Loucy (cell line): Measurements from ENCODE around the gene OR5H14.

Experiments
- H2AFZ ChIP-seq: fragments of 200-600 bp; sonication (generic); 2 replicates; pipeline ENCODE4 v1.6.0; 2016; ENCODE audit warnings: antibody characterized with exemption, mild to moderate bottlenecking, low read length, moderate library complexity
- H3F3A ChIP-seq: fragments of 200-600 bp; 2 replicates; pipeline ENCODE4 v1.6.0; 2016; ENCODE audit warnings: antibody characterized with exemption, low read depth, mild to moderate bottlenecking
- H3K27me3 ChIP-seq: fragments of 200-600 bp; sonication (generic); 2 replicates; pipeline ENCODE4 v1.6.1; 2014; ENCODE audit warnings: low read length, mild to moderate bottlenecking; ENCODE audit not compliant: insufficient read depth, poor library complexity, severe bottlenecking
- H3K36me3 ChIP-seq: fragments of 200-600 bp; sonication (generic); 2 replicates; pipeline ENCODE4 v1.6.1; 2016; ENCODE audit warnings: low read length; ENCODE audit not compliant: insufficient read depth
- H3K4me1 ChIP-seq: fragments of 200-600 bp; sonication (generic); 2 replicates; pipeline ENCODE4 v1.5.1; 2014; ENCODE audit warnings: low read length, mild to moderate bottlenecking; ENCODE audit not compliant: insufficient read depth, poor library complexity, severe bottlenecking
- H3K4me2 ChIP-seq: fragments of 200-600 bp; sonication (generic); 2 replicates; pipeline ENCODE4 v1.6.0; 2014; ENCODE audit warnings: antibody characterized with exemption, low read length, low read depth, mild to moderate bottlenecking; ENCODE audit not compliant: poor library complexity, severe bottlenecking
- H3K4me3 ChIP-seq: fragments of 200-600 bp; sonication (generic); 2 replicates; pipeline ENCODE4 v1.5.1; 2014; ENCODE audit warnings: low read length, mild to moderate bottlenecking, mixed read lengths; ENCODE audit not compliant: poor library complexity, severe bottlenecking
- H3K79me2 ChIP-seq: fragments of 200-600 bp; sonication (generic); 2 replicates; pipeline ENCODE4 v1.6.1; 2014; ENCODE audit warnings: low read length; ENCODE audit not compliant: insufficient read depth
- H3K9ac ChIP-seq: fragments of 200-600 bp; sonication (generic); 2 replicates; pipeline ENCODE4 v1.6.0; 2014; ENCODE audit warnings: mild to moderate bottlenecking, low read depth, low read length, moderate library complexity; ENCODE audit not compliant: poor library complexity, severe bottlenecking
- H3K9me2 ChIP-seq: fragments of 200-600 bp; sonication (generic); replicated peaks from 2 replicates; pipeline ENCODE4 v1.6.1; 2016; ENCODE audit warnings: low read depth, low read length, mixed read lengths
- H3K9me3 ChIP-seq: fragments of 200-600 bp; sonication (generic); 2 replicates; pipeline ENCODE4 v1.6.1; 2014; ENCODE audit warnings: mild to moderate bottlenecking, antibody characterized with exemption, low read length, low read depth; ENCODE audit not compliant: insufficient read depth
- H4K20me1 ChIP-seq: fragments of 200-600 bp; sonication (generic); 2 replicates; pipeline ENCODE4 v1.6.0; 2014; ENCODE audit warnings: antibody characterized with exemption, low read length, mild to moderate bottlenecking; ENCODE audit not compliant: insufficient read depth, poor library complexity, severe bottlenecking
- EZH2phosphoT487 ChIP-seq: fragments of 200-600 bp; IDR thresholded peaks from 2 replicates; pipeline ENCODE4 v1.6.1; 2018; ENCODE audit warnings: antibody characterized with exemption, mild to moderate bottlenecking, moderate library complexity, borderline replicate concordance
- TF ChIP-seq, protein P1 (sequence below): fragments of 200-600 bp; sonication (generic); conservative IDR thresholded peaks from 2 replicates; pipeline ENCODE4 v1.5.1; 2014; ENCODE audit warnings: mild to moderate bottlenecking, antibody characterized with exemption, low read length

Gene OR5H14

DNA sequence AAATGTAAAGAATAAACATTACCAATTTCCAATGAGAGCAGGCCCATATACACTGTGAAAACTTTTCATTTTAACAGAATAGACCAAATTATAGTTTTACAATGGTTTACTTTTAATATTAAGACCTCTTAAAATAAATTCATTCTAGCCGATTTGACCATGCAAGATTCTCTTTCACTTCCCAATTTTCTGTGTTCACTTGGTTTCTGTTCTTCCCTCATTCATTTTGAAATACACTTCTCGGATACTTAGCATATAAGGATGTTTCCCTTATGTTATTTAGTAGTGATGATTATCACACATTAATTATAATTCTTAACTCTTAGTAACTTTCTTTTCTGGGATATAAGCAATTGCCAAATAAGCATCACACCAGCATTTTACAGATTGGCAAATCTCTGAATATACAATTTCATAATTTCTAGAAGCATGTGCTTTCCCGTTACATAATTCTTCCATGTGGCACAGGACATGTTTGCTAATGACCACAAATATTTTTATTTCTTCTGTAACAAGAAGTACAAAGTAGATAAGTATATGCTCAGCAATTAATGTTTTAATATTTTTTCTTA, 33.1 kb downstream of the OR5H14 start:
- no peaks in the 10 kb centered on the region for H3K9me3 ChIP-seq
- H3K4me3 ChIP-seq, result no peak overlapping the region
- no peak overlapping the region for H3K4me2 ChIP-seq
- no peak overlapping the region for H3K9ac ChIP-seq
- H3K9me2 ChIP-seq, result no peaks in the 10 kb centered on the region
- H3K36me3 ChIP-seq, result no peaks in the 10 kb centered on the region
- H3K27me3 ChIP-seq, result no peaks in the 10 kb centered on the region
- no peaks in the 10 kb centered on the region for H4K20me1 ChIP-seq
- no peaks in the 10 kb centered on the region for H3K79me2 ChIP-seq
- TF ChIP-seq EZH2phosphoT487, result no peak
- TF ChIP-seq, protein P1, sequence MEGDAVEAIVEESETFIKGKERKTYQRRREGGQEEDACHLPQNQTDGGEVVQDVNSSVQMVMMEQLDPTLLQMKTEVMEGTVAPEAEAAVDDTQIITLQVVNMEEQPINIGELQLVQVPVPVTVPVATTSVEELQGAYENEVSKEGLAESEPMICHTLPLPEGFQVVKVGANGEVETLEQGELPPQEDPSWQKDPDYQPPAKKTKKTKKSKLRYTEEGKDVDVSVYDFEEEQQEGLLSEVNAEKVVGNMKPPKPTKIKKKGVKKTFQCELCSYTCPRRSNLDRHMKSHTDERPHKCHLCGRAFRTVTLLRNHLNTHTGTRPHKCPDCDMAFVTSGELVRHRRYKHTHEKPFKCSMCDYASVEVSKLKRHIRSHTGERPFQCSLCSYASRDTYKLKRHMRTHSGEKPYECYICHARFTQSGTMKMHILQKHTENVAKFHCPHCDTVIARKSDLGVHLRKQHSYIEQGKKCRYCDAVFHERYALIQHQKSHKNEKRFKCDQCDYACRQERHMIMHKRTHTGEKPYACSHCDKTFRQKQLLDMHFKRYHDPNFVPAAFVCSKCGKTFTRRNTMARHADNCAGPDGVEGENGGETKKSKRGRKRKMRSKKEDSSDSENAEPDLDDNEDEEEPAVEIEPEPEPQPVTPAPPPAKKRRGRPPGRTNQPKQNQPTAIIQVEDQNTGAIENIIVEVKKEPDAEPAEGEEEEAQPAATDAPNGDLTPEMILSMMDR, result no peak
- H2AFZ ChIP-seq, result no peak overlapping the region
- no peaks in the 10 kb centered on the region for H3F3A ChIP-seq
- H3K4me1 ChIP-seq, result no peaks in the 10 kb centered on the region

- no peaks in the 10 kb centered on the region for H3F3A ChIP-seq
- no peaks in the 10 kb centered on the region for H4K20me1 ChIP-seq
- H3K79me2 ChIP-seq, result no peaks in the 10 kb centered on the region
- H3K4me1 ChIP-seq, result no peaks in the 10 kb centered on the region
- H3K27me3 ChIP-seq, result no peaks in the 10 kb centered on the region
- TF ChIP-seq EZH2phosphoT487, result no peak
- TF ChIP-seq, protein P1, result no peak
- H3K4me2 ChIP-seq, result no peak overlapping the region
- no peaks in the 10 kb centered on the region for H3K9me3 ChIP-seq
- H3K9ac ChIP-seq, result no peak overlapping the region
- H2AFZ ChIP-seq, result no peak overlapping the region
- H3K36me3 ChIP-seq, result no peaks in the 10 kb centered on the region
- no peaks in the 10 kb centered on the region for H3K9me2 ChIP-seq
- no peak overlapping the region for H3K4me3 ChIP-seq
Observed at GRCh38 chr3:98182196-98182595, 34.9 kb downstream of the OR5H14 start.

DNA sequence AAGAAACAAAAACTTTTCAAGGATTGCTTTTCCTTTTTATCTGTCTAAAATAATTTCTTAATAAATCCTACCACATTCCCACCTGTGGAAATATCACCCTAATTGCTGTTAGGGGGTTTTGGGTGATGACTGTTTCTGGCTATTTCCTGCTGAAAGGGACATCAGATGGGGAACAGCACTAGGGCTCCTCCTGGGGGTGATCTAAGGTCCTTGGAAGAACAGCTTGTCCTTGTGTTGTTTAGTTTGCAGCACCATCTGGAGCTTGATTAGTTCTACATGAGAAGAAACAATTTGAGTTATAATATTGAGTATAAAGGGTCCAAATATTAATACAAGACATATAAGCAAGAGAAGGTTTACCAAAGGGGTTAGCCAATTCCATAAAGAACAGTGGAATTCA, 37.9 kb downstream of the OR5H14 start:
- Histone ChIP-seq H3K9me3 (no peaks in the 10 kb centered on the region), H3K27me3 (no peaks in the 10 kb centered on the region)

More for the DNA sequence above, 37.9 kb downstream of the OR5H14 start:
- H3K9ac ChIP-seq, result no peak overlapping the region
- no peaks in the 10 kb centered on the region for H3K36me3 ChIP-seq
- H3K4me3 ChIP-seq, result no peak overlapping the region
- TF ChIP-seq, protein P1, result peak; percentile 24; the same call in 1 of the 2 replicates
- no peak for TF ChIP-seq EZH2phosphoT487
- H3K79me2 ChIP-seq, result no peaks in the 10 kb centered on the region
- H3K4me1 ChIP-seq, result no peaks in the 10 kb centered on the region
- H3F3A ChIP-seq, result no peaks in the 10 kb centered on the region
- H2AFZ ChIP-seq, result no peak overlapping the region
- no peak overlapping the region for H3K4me2 ChIP-seq
- no peaks in the 10 kb centered on the region for H4K20me1 ChIP-seq
- no peaks in the 10 kb centered on the region for H3K9me2 ChIP-seq
